ENCODE measurements around the gene OTOGL. TPM values are rescaled to one million over a fixed set of nuclear protein-coding genes. Genes with fewer than 3 reads are reported as not detected.

The OTOGL gene
- total RNA-seq, 3 donors from 2014 or later: 0.10 to 0.66 (median 0.61) TPM

DNA sequence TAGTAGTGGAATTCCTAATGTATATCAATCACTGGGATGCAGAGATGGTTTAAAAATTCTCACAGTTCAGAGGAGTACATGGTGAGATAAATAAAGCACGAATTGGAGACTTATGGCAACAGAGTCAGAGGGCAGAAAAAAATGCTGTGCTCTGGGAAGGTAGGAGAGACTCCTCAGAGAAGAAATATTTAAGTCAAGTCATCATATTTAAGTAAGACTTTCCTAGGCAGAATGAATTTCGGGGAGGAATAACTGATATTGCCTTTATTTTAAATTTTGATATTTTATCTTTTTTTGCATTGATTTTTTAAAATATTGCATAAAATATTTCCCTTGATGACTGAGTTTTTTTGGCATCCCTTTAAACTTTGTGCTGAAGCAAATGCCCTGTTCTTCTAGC is 67.4 kb downstream of the OTOGL start:
- no peak for ATAC-seq
- no peak for TF ChIP-seq CTCF (IDR thresholded peaks at IDR 0.05)
- H3K4me3 ChIP-seq: no peak overlapping the region
- no peaks in the 10 kb centered on the region for H3K36me3 ChIP-seq (ENCODE audit: low read depth)
- no peaks in the 10 kb centered on the region for H3K4me1 ChIP-seq (ENCODE audit: low read depth)
- intact Hi-C loops (cut with DNase I, micrococcal nuclease): no loop called here
- H3K9me3 ChIP-seq: no peaks in the 10 kb centered on the region
- DNase-seq: no peak

DNA sequence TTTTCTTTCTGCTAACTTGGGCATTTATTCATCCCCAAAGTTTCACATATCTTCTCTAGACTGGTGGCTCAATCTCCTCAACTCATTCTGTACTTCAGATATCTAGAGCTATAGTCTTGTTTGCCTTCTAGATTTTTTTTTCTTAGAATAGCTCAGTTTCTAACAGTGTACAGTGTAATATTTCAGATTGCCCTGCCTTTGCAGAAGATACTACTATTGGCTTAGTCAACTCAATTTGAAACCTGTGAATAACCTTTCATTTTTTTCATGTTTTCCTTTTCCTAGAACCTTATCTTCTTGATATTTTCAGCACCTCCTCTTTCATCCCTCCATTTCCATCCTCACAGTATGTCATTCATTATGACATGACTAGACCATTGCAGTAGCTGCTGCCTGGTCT is 69.6 kb downstream of the OTOGL start:
- H3K4me1 ChIP-seq (ENCODE audit: low read depth): no peaks in the 10 kb centered on the region
- no peaks in the 10 kb centered on the region for H3K9me3 ChIP-seq
- ATAC-seq (no peak), DNase-seq (no peak)
- H3K4me3 ChIP-seq: no peak overlapping the region
- H3K36me3 ChIP-seq (ENCODE audit: low read depth): no peaks in the 10 kb centered on the region
- no peak for TF ChIP-seq CTCF (IDR thresholded peaks at IDR 0.05)
- intact Hi-C loops (cut with DNase I, micrococcal nuclease): no loop called here

- no peak overlapping the region for H3K4me3 ChIP-seq
- no peak for TF ChIP-seq CTCF (IDR thresholded peaks at IDR 0.05)
- H3K36me3 ChIP-seq (ENCODE audit: low read depth): no peaks in the 10 kb centered on the region
- intact Hi-C loops (cut with DNase I, micrococcal nuclease): no loop called here
- H3K4me1 ChIP-seq (ENCODE audit: low read depth): no peaks in the 10 kb centered on the region
- DNase-seq: no peak
- no peaks in the 10 kb centered on the region for H3K9me3 ChIP-seq
- no peak for ATAC-seq
These were observed 71.6 kb downstream of the OTOGL start for GRCh38 chr12:80170915-80171314.

DNA sequence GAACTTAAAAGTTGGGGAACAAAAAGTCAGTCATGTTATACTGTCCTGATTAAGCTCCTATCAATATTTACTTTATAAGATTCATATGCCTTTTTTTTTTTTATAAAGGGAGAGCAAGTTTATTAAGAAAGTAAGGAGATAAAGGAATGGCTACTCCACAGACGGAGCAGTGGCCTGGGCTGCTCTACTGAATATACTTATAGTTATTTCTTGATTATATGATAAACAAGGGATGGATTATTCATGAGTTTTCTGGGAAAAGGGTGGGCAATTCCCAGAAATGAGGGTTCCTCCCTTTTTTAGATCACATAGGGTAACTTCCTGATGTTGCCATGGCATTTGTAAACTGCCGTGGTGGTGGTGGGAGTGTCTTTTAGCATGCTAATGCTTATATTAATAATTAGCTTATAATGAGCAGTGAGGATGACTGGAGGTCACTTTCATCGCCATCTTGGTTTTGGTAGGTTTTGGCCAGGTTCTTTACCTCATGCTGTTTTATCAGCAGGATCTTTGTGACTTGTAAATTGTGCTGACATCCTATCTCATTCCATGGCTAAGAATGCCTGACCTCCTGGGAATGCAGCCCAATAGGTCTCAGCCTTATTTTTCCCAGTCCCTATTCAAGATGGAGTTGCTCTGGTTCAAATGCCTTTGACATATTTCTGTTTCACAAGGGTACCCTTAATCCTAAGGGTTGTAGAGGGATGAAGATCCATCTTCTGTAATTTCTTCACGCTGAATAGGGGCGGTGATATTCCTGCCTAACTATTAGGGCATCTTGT is 73.9 kb downstream of the OTOGL start:
- H3K36me3 ChIP-seq (ENCODE audit: low read depth): no peaks in the 10 kb centered on the region
- no peaks in the 10 kb centered on the region for H3K9me3 ChIP-seq
- DNase-seq (no peak), ATAC-seq (no peak)
- H3K4me1 ChIP-seq (ENCODE audit: low read depth): no peaks in the 10 kb centered on the region
- H3K4me3 ChIP-seq: no peak overlapping the region
- no peak for TF ChIP-seq CTCF (IDR thresholded peaks at IDR 0.05)
- intact Hi-C loops (cut with DNase I, micrococcal nuclease): no loop called here

- no peaks in the 10 kb centered on the region for H3K4me1 ChIP-seq (ENCODE audit: low read depth)
- intact Hi-C loops (cut with DNase I, micrococcal nuclease): no loop called here
These were observed 76.1 kb downstream of the OTOGL start for GRCh38 chr12:80175307-80175930.

More at GRCh38 chr12:80175307-80175930, 76.1 kb downstream of the OTOGL start:
- H3K4me3 ChIP-seq: no peak overlapping the region
- H3K36me3 ChIP-seq (ENCODE audit: low read depth): no peaks in the 10 kb centered on the region
- no peaks in the 10 kb centered on the region for H3K9me3 ChIP-seq
- ATAC-seq (no peak), DNase-seq (no peak)
- no peak for TF ChIP-seq CTCF (IDR thresholded peaks at IDR 0.05)

Measured in mucosa of descending colon (tissue), 3 donors.